ENCODE results near the gene TM4SF1. TPM values are rescaled to one million over a fixed set of nuclear protein-coding genes. Genes with fewer than 3 reads are reported as not detected.
A peak's percentile ranks its signal among the peaks of the same experiment; 100 is the strongest.
"Not testable (repeated sequence)": the region's sequence is repeated elsewhere in the genome, so short reads cannot be mapped to it uniquely, and the experiment has no call there.

TM4SF1 gene
- total RNA-seq, 2 experiments from 2014 or later: not detected

DNA sequence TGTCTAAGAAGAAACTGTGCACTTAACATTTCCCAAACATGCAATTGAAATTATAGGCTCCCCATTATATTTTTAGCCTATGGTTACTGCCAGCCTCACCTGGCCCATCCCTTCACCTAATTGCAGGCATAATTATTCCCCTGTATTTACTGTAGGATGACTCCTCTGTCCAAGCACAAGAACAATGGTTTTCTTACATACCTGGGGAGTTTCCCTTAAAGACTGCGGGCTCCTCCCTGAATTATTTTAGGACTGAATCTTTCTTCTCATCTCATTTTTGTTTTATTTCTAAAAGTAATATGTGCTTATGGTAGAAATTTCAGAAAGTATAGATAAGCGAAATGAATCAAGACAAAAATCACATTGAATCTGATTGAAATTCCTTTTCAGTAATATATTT lies 11.4 kb downstream of the TM4SF1 start:
- ATAC-seq (ENCODE audit: low read depth) (no peak), DNase-seq (no peak)
- Mint-ChIP-seq H3K4me3 (no peak overlapping the region), H3K27ac (no peak overlapping the region), H3K27me3 (peaks cover 13% of the 10 kb centered on the region), H3K4me1 (no peaks in the 10 kb centered on the region), H3K9me3 (no peaks in the 10 kb centered on the region), H3K36me3 (no peaks in the 10 kb centered on the region)
- POLR2A ChIA-PET: no interaction called here

DNA sequence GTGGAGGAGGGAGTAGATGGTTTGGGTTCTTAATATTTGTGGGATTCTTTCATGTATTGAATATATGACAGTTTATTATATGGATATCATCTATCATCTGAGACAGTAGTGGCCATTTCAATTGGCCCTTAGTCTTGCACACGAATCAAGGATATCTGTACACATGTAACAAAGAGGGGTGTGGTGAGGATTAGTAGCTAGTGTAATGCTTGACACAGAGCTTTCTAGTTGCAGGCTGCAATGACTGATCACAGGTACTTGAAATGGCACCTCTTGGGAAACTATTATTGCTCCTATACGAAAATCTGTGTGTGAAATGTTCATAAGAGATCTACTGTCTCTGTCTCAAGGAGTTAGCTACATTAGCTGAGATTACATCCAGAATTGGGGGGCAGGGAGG lies 12.8 kb downstream of the TM4SF1 start:
- no peak overlapping the region for H3K4me3 Mint-ChIP-seq
- ATAC-seq (ENCODE audit: low read depth) (no peak), DNase-seq (no peak)
- POLR2A ChIA-PET: no interaction called here
- no peaks in the 10 kb centered on the region for H3K36me3 Mint-ChIP-seq
- no peaks in the 10 kb centered on the region for H3K9me3 Mint-ChIP-seq
- no peak overlapping the region for H3K27ac Mint-ChIP-seq
- peaks cover 13% of the 10 kb centered on the region for H3K27me3 Mint-ChIP-seq
- H3K4me1 Mint-ChIP-seq: no peaks in the 10 kb centered on the region

DNA sequence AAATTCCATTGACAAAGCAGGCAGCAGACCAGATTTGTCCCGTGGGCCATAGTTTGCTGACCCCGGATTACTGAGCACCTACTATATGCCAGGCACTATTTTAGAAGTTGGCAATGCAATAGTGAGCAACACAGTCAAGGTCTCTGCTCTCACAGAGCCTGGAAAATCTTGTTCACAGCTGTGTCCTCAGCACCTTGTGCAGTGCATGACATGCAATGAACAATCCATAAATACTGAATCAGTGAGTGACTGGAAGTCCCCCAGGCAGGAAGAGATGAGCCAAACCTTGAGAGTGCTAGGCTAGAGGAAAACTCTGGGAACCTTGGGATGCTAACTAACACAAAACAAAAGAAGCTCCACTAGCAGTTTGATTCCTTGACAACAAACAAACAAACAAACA lies 14.4 kb downstream of the TM4SF1 start:
- peaks cover 22% of the 10 kb centered on the region for H3K27me3 Mint-ChIP-seq
- POLR2A ChIA-PET: no interaction called here
- no peaks in the 10 kb centered on the region for H3K9me3 Mint-ChIP-seq
- DNase-seq: no peak
- no peaks in the 10 kb centered on the region for H3K4me1 Mint-ChIP-seq
- H3K36me3 Mint-ChIP-seq: no peaks in the 10 kb centered on the region
- ATAC-seq (ENCODE audit: low read depth): no peak
- no peak overlapping the region for H3K4me3 Mint-ChIP-seq
- no peak overlapping the region for H3K27ac Mint-ChIP-seq

DNA sequence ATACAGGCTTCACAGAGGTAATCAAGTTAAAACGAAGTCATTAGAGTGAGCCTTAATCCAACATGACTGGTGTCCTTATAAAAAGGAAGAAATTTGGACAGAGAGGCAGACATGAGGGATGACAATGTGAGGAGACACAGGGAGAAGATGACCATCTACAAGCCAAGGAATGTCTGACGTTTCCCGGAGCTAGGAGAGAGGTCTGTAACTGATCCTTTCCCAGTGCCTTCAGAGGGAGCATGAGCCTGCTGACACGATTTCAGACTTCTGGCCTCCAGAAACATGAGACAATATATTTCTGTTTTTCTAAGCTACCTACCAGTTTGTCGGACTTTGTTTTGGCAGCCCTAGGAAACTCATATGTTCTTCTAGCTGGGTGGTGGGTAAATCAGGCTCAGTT lies 15.1 kb downstream of the TM4SF1 start:
- no peak overlapping the region for H3K27ac Mint-ChIP-seq
- peaks cover 22% of the 10 kb centered on the region for H3K27me3 Mint-ChIP-seq
- POLR2A ChIA-PET: no interaction called here
- ATAC-seq (ENCODE audit: low read depth): no peak
- no peaks in the 10 kb centered on the region for H3K9me3 Mint-ChIP-seq
- H3K4me3 Mint-ChIP-seq: no peak overlapping the region
- no peak for DNase-seq
- no peaks in the 10 kb centered on the region for H3K4me1 Mint-ChIP-seq
- no peaks in the 10 kb centered on the region for H3K36me3 Mint-ChIP-seq

DNA sequence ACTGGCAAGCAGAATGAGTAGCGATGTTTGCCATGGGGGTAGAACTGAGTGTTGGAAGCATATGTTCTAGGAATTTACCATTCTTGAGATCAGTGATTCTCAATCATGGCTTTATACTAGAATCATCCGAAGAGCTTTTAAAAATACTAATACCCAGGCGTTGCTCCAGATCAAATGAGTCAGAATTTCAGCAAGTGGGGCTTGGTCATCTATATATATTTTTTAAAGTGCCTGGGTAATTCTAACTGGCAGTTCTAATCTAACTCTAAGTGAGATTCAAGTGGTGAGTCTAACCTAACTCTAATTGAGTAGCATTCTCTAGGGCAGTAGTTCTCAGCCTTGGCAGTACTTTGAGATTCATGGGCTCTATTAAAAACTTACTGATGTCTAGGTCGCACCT lies 20.8 kb downstream of the TM4SF1 start:
- no peak for ATAC-seq (ENCODE audit: low read depth)
- Mint-ChIP-seq H3K27ac (no peak overlapping the region), H3K36me3 (no peaks in the 10 kb centered on the region), H3K9me3 (no peaks in the 10 kb centered on the region), H3K4me1 (no peaks in the 10 kb centered on the region), H3K27me3 (peaks cover 14% of the 10 kb centered on the region), H3K4me3 (no peak overlapping the region)
- POLR2A ChIA-PET: no interaction called here
- no peak for DNase-seq

DNA sequence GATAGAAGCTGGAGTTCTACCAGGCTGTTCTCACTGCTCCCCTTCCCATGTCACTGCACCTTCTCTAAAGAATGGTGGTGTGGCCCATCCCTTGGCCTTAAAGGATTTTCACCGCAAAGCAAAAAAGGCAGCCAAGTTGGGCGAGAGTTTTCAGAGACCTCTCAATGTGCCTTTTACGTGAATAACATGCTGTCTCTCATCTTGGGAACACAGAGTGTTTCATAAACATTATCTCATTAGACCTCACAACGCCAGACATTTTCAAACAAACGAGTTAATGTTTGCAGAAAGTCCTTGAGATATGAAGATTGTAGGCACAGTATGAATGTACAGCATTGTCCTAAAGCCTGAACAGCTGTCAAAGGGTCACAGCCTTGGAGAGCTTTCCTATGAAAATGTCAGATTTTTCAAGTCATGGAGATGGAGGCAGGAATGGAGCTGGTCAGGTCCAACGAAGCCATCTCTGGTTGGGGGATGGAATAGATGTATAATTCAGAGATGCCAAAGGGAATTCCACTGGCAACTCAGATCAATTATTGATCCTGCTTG lies 21.3 kb downstream of the TM4SF1 start:
- H3K4me3 Mint-ChIP-seq: no peak overlapping the region
- no peak for DNase-seq
- no peaks in the 10 kb centered on the region for H3K4me1 Mint-ChIP-seq
- no peak for ATAC-seq (ENCODE audit: low read depth)
- POLR2A ChIA-PET: no interaction called here
- no peaks in the 10 kb centered on the region for H3K36me3 Mint-ChIP-seq
- no peak overlapping the region for H3K27ac Mint-ChIP-seq
- H3K27me3 Mint-ChIP-seq: peaks cover 17% of the 10 kb centered on the region
- no peaks in the 10 kb centered on the region for H3K9me3 Mint-ChIP-seq

DNA sequence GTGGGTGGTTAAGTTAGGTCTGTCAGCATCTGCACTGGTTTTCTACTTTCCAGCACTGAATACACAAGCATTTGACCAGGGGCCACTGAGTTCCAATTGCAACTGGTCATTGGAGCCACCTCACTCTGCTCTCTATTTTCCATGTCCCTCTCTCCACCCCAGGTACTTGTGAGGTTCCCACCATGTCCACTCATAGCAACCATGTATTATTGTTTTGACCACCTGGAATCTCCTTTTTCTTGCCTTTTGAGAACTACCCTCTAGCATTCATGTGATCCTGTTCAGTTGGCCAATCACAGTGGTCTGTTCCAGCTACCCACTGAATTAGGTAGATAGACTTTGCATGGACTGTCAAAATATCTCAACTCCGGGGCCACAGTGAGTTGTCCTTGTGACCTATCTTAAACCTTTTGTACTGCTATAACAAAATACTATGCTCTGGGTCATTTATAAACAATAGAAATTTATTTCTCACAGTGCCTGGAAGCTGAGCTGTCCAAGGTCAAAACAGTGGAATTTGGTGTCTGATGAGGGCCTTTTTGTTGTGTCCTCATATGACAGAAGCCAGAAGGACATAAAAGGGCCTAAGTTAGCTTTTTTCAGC lies 23.8 kb downstream of the TM4SF1 start:
- POLR2A ChIA-PET: no interaction called here
- no peaks in the 10 kb centered on the region for H3K36me3 Mint-ChIP-seq
- H3K4me1 Mint-ChIP-seq: no peaks in the 10 kb centered on the region

DNA sequence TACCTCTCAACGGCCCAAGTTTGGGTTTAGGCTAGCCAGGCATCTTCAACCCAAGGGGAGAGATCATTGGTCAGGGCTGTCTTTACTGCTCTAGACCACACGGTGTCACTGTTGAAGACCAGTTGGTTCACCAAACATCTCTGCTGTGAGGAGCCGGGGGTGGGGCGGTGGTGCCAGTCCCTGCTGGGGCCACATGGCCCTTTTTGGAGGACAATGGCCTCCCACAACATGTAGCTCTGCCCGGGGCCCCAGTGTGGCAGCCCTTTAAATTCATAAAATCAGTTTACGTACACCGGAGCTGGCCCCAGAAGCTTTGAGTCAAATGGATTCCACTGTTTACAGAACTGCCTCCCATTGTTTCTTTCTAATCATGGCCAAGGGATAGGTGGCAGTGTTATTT lies 24.9 kb downstream of the TM4SF1 start:
- Mint-ChIP-seq H3K4me1 (no peaks in the 10 kb centered on the region), H3K36me3 (no peaks in the 10 kb centered on the region), H3K27me3 (peaks cover 35% of the 10 kb centered on the region), H3K27ac (no peak overlapping the region), H3K9me3 (no peaks in the 10 kb centered on the region), H3K4me3 (no peak overlapping the region)
- POLR2A ChIA-PET: no interaction called here
- DNase-seq (peak; percentile 30), ATAC-seq (ENCODE audit: low read depth) (peak; percentile 52)

More for the DNA sequence above, 23.8 kb downstream of the TM4SF1 start:
- peaks cover 31% of the 10 kb centered on the region for H3K27me3 Mint-ChIP-seq
- H3K4me3 Mint-ChIP-seq: no peak overlapping the region
- ATAC-seq (ENCODE audit: low read depth): no peak
- no peaks in the 10 kb centered on the region for H3K9me3 Mint-ChIP-seq
- DNase-seq: no peak
- no peak overlapping the region for H3K27ac Mint-ChIP-seq

DNA sequence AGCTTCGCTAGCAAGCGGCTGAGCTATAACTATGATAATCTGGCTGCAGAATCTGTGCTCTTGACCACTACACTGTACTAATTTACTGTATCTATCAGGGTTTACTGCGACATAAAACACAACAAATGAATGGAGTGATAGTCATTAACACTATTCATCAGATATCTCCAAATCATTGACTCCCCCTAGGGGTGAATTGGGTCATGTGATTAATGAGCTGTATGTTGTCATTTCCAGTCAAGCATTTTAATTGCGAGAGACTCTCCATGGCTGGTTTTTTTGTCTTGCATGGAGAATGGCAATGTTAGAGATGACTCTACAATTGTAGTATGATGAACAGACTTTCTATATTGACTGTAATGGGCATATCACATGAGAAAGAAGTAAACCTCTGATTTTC lies 33.5 kb downstream of the TM4SF1 start:
- Mint-ChIP-seq H3K27ac (no peak overlapping the region), H3K4me1 (no peaks in the 10 kb centered on the region), H3K4me3 (no peak overlapping the region), H3K9me3 (no peaks in the 10 kb centered on the region), H3K27me3 (peaks cover 44% of the 10 kb centered on the region), H3K36me3 (no peaks in the 10 kb centered on the region)
- POLR2A ChIA-PET: no interaction called here
- no peak for ATAC-seq (ENCODE audit: low read depth)
- no peak for DNase-seq

DNA sequence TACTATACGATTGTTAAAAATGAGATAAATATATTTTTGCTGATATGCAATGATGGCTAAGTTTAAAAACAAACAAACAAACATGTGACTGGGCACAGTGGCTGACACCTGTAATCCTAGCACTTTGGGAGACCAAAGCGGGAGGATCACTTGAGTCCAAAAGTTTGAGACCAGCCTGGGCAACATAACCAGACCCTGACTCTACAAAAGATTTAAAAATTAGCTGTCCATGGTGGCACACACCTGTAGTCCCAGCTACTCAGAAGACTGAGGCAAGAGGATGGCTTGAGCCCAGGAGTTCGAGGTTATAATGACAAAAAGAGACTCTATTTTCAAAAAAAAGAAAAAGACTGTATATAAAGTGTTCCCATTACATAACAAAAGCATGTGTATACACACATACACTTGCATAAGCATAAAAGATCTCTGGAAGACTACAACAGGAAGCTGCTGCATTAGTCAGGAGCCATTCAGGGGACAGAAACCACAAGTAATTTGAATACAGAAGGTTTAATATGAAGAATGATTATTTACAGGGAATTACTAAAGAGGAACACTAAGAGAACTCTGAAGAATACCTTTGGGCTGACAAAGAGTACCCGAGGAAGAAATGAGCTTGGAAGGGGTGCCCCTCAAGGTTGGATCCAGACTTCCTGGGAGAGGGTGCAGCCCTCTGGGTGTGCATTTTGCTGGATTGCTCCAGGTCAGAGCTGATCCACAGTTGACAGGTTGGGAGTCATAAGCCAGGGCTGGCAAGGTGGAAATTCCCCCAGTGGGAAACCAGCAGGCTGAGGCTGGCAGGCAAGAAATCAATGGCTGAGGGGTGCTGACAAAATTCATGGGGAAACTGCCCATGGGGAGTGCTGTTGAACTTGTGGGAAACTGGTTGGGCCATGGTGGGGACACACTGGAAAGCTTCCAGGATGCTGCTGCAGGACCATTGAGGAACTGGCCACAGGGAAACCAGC lies 34.8 kb downstream of the TM4SF1 start:
- Mint-ChIP-seq H3K4me3 (no peak overlapping the region), H3K4me1 (no peaks in the 10 kb centered on the region), H3K9me3 (no peaks in the 10 kb centered on the region), H3K27me3 (peaks cover 37% of the 10 kb centered on the region), H3K27ac (no peak overlapping the region), H3K36me3 (peaks cover 1% of the 10 kb centered on the region)
- no peak for ATAC-seq (ENCODE audit: low read depth)
- POLR2A ChIA-PET: no interaction called here
- no peak for DNase-seq

DNA sequence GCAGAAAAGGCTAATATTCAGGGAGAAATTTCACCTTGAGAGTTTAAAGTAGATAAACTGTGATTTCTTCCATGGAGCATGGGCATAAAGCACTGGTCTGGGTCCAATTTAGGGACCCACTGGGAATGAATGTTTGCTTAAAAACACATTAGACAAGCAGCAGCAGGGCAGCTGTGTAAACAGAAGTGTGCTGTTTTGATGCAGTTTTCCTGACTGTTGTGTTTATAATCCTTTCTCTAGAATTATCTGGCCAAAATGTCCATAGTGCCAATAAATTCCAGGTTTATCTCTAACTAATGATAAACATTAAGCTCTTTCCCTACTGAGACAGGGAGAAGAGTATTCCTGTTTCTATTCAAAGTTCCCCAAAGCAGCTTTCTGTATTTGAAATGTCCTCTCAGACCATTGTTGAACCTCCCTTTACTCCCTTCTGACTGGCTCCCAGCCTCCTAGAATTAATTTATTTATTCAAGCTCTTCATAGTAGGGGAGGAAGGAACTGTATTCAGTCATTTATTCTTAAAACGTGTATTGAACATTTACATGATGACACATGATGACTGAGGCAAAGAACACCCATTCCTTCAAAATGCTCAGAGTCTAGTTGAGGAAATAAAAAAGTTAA lies 37.0 kb downstream of the TM4SF1 start:
- Mint-ChIP-seq H3K27me3 (peaks cover 29% of the 10 kb centered on the region), H3K4me3 (no peak overlapping the region), H3K4me1 (no peaks in the 10 kb centered on the region), H3K27ac (no peak overlapping the region), H3K9me3 (no peaks in the 10 kb centered on the region), H3K36me3 (peaks cover 1% of the 10 kb centered on the region)
- POLR2A ChIA-PET: no interaction called here
- DNase-seq (no peak), ATAC-seq (ENCODE audit: low read depth) (no peak)

DNA sequence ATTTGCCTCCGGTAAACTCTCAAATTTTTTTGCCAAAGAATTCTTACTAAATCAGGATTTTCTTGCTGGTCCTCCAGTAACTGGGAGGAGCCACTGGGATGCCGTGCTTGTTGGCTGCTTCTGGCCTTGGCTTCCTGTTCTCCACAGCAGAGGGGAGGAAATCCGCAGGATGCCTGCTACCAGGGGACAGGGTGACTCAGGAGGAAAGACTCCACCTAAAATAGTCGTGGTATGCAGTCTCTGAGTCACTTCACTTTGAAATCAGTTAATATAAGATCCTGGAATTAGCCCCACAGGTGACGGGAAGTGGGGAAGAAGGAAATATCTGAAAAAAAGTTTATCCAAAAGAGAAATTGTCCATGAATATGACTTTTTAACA lies 37.5 kb downstream of the TM4SF1 start:
- no peaks in the 10 kb centered on the region for H3K4me1 Mint-ChIP-seq
- no peak for DNase-seq
- H3K4me3 Mint-ChIP-seq: no peak overlapping the region
- H3K36me3 Mint-ChIP-seq: peaks cover 1% of the 10 kb centered on the region
- H3K27me3 Mint-ChIP-seq: peaks cover 25% of the 10 kb centered on the region
- no peak overlapping the region for H3K27ac Mint-ChIP-seq
- ATAC-seq (ENCODE audit: low read depth): no peak
- POLR2A ChIA-PET: no interaction called here
- no peaks in the 10 kb centered on the region for H3K9me3 Mint-ChIP-seq

DNA sequence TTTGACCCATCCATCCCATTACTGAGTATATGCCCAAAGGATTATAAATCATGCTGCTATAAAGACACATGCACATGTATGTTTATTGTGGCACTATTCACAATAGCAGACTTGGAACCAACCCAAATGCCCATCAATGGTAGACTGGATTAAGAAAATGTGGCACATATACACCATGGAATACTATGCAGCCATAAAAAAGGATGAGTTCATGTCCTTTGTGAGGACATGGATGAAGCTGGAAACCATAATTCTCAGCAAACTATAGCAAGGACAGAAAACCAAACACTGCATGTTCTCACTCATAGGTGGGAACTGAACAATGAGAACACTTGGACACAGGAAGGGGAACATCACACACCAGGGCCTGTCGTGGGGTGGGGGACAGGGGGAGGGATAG lies 40.0 kb downstream of the TM4SF1 start:
- H3K27me3 Mint-ChIP-seq: peaks cover 18% of the 10 kb centered on the region
- H3K9me3 Mint-ChIP-seq; H3K4me3 Mint-ChIP-seq; ATAC-seq (ENCODE audit: low read depth); H3K36me3 Mint-ChIP-seq; H3K4me1 Mint-ChIP-seq; POLR2A ChIA-PET; DNase-seq; H3K27ac Mint-ChIP-seq: not testable (repeated sequence)

DNA sequence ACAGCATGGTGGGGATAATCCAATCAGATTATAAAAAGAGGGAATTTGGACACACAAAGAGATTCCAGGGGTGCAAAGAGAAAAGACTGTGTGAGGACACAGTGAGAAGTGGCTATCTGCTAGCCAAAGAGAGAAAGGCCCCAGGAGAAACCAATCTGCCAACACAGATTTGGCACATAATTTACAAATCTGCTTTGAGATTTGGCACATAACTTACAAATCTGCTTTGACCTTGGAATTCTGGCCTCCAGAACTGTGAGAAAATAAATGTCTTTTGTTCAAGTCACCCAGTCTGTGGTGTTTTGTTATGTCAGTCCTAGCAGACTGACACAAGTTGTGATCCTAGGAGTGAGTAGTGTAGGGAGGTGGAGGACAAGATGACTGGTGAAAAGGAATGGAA lies 40.5 kb downstream of the TM4SF1 start:
- Mint-ChIP-seq H3K27ac (no peak overlapping the region), H3K4me1 (no peaks in the 10 kb centered on the region), H3K36me3 (peaks cover 1% of the 10 kb centered on the region), H3K27me3 (peaks cover 16% of the 10 kb centered on the region), H3K9me3 (no peaks in the 10 kb centered on the region), H3K4me3 (no peak overlapping the region)
- DNase-seq (no peak), ATAC-seq (ENCODE audit: low read depth) (no peak)
- POLR2A ChIA-PET: no interaction called here

All from activated naive CD8-positive, alpha-beta T cell treated with anti-CD3 and anti-CD28 coated beads, Interleukin-2, amount 10 ng/mL, durations not matched to agents 7 days and 5 days (primary cell).